Nephron (organoid): Measurements from ENCODE around the gene PPP2R2D.

Experiments used
- H3K27ac Mint-ChIP-seq, 3 experiments: 2 replicates each; pipeline ENCODE4 v1.8.0; 2020; ENCODE audit warnings: mixed read lengths in 3 of 3, mild to moderate bottlenecking in 2 of 3, moderate library complexity in 1 of 3
- H3K27me3 Mint-ChIP-seq: 2 replicates; pipeline ENCODE4 v1.8.0; 2021; ENCODE audit warnings: low read depth, mild to moderate bottlenecking, moderate library complexity, mixed read lengths
- H3K36me3 Mint-ChIP-seq: 2 replicates; pipeline ENCODE4 v1.8.0; 2020; ENCODE audit warnings: low read depth, mixed read lengths
- H3K4me1 Mint-ChIP-seq: 2 replicates; pipeline ENCODE4 v1.8.0; 2020; ENCODE audit warnings: mixed read lengths
- H3K4me3 Mint-ChIP-seq, 3 experiments: 2 replicates each; pipeline ENCODE4 v1.8.0; 2020; ENCODE audit warnings: mild to moderate bottlenecking in 3 of 3, mixed read lengths in 3 of 3, moderate library complexity in 2 of 3
- H3K9me3 Mint-ChIP-seq: 2 replicates; pipeline ENCODE4 v1.8.0; 2020; ENCODE audit warnings: mixed read lengths
- TF ChIP-seq, protein P1 (sequence below), 3 experiments: fragments of 200-600 bp; sonication (generic); IDR thresholded peaks; one replicate each; pipeline ENCODE4 v1.5.0; 2021; ENCODE audit warnings: antibody characterized with exemption in 3 of 3; ENCODE audit not compliant: unreplicated experiment in 3 of 3

PPP2R2D gene

DNA sequence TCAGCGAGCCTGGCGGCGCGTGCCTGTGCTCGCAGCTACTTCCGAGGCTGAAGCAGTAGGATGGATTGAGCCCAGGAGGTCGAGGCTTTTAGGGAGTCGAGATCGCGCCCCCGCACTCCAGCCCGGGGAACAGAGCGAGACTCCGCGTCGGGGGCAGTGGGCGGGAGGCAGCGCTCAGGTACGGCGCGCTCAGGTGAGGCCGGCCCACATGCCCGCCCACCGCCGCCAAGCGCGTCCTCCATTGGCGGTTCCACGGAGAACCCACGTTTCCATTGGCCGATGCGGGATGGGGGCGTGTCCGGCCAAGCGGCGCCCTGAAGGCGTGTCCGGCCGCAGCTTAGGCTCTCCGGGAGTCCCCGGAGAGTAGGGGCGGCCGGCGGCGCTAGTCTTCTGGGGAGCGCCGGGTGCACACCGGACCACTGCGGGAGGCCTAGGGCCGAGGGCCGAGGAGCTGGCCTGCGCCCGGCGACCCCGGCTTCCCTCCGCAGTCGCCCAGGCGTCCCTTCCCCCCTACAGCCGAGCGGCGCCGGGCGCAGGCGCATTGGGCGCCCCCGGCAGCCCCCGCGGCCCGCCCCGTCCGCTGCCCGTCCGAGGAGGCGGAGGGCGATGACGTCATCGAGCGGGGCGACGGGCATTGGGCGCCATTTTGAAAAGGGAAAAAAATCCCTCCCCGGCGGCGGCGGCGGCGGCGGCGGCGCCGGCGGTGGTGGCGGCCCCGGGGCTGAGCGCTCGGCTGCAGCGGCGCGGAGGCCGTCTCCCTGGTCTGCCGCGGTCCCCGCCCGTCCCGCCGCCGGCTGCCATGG, at the start of gene PPP2R2D:
Gene PPP2R2D (plus strand): TSS at position 659 of the 803 bp plus-strand sequence. CDS start 141 bp downstream, at position 800.
- peaks cover 21% of the 10 kb centered on the region for H3K4me1 Mint-ChIP-seq
- peaks cover 4% of the 10 kb centered on the region for H3K36me3 Mint-ChIP-seq
- H3K4me3 Mint-ChIP-seq: peak within 1 kb of the TSS; percentile 90 to 97 (median 93)
- no peaks in the 10 kb centered on the region for H3K9me3 Mint-ChIP-seq
- peaks cover 36% of the 10 kb centered on the region for H3K27me3 Mint-ChIP-seq
- H3K27ac Mint-ChIP-seq: peak within 1 kb of the TSS; percentile 80 to 94 (median 94)
- TF ChIP-seq, protein P1, sequence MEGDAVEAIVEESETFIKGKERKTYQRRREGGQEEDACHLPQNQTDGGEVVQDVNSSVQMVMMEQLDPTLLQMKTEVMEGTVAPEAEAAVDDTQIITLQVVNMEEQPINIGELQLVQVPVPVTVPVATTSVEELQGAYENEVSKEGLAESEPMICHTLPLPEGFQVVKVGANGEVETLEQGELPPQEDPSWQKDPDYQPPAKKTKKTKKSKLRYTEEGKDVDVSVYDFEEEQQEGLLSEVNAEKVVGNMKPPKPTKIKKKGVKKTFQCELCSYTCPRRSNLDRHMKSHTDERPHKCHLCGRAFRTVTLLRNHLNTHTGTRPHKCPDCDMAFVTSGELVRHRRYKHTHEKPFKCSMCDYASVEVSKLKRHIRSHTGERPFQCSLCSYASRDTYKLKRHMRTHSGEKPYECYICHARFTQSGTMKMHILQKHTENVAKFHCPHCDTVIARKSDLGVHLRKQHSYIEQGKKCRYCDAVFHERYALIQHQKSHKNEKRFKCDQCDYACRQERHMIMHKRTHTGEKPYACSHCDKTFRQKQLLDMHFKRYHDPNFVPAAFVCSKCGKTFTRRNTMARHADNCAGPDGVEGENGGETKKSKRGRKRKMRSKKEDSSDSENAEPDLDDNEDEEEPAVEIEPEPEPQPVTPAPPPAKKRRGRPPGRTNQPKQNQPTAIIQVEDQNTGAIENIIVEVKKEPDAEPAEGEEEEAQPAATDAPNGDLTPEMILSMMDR (IDR thresholded peaks at IDR 0.05; ENCODE audit: unreplicated experiment in 3 of 3): peak in 1 of 3 experiments; percentile 18

DNA sequence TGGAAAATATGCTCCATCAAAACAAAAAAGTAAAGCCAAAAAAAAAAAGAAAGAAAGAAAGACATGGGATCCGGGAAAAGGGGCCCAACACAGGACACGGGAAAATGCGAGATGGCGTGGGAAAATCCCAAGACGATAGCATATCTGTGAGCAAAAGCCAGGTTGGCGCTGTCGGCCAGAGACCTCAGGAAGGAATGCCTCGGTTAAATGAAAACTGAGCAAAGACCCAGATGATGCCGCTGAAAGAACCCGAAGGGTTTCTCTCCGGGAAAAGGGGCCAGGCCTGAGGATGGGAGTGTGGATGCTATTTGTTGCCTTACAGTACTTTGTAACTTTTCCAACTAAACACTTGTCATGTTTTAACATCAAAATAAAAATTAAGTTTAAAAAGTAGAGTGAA, 49.5 kb upstream of the PPP2R2D start:
- Mint-ChIP-seq H3K27me3 (peaks cover 23% of the 10 kb centered on the region), H3K4me3 (peak overlapping the region in 1 of 3 experiments; percentile 53), H3K27ac (no peak overlapping the region), H3K4me1 (no peaks in the 10 kb centered on the region), H3K36me3 (no peaks in the 10 kb centered on the region), H3K9me3 (no peaks in the 10 kb centered on the region)
- TF ChIP-seq, protein P1 (IDR thresholded peaks at IDR 0.05; ENCODE audit: unreplicated experiment in 3 of 3): no peak

DNA sequence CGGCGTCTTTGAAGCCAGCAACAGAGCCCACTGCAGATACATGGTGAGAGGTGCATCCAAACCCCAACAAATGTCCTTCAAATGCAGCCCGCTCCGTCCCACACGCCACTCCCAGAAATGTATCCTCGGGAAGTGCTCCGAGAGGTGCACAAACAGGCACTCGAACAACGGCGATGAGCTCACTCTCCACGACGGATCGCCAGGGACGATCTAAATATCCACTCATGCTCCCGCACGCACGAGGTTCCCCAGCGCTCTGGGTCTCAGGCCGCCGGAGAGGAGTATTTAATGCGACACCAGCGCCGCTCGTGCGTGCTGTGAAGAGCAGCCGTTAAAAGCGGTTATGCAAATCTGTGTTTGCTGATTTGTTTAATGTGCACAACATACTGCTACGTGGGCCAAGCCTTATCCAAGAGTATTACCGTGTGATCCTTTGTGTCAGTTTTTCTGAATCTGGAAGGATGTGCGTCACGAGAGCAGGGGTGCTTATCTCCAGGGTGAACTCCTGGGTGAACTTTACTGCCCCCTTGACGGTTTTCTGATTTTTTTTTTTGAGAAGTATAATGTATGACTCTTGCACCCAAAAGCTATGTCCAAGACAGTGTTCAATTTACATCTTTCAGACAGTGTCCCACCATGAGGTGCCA, 48.5 kb upstream of the PPP2R2D start:
- no peak overlapping the region for H3K4me3 Mint-ChIP-seq
- H3K36me3 Mint-ChIP-seq: no peaks in the 10 kb centered on the region
- TF ChIP-seq, protein P1 (IDR thresholded peaks at IDR 0.05; ENCODE audit: unreplicated experiment in 3 of 3): no peak
- peaks cover 23% of the 10 kb centered on the region for H3K27me3 Mint-ChIP-seq
- no peak overlapping the region for H3K27ac Mint-ChIP-seq
- no peaks in the 10 kb centered on the region for H3K9me3 Mint-ChIP-seq
- H3K4me1 Mint-ChIP-seq: no peaks in the 10 kb centered on the region

DNA sequence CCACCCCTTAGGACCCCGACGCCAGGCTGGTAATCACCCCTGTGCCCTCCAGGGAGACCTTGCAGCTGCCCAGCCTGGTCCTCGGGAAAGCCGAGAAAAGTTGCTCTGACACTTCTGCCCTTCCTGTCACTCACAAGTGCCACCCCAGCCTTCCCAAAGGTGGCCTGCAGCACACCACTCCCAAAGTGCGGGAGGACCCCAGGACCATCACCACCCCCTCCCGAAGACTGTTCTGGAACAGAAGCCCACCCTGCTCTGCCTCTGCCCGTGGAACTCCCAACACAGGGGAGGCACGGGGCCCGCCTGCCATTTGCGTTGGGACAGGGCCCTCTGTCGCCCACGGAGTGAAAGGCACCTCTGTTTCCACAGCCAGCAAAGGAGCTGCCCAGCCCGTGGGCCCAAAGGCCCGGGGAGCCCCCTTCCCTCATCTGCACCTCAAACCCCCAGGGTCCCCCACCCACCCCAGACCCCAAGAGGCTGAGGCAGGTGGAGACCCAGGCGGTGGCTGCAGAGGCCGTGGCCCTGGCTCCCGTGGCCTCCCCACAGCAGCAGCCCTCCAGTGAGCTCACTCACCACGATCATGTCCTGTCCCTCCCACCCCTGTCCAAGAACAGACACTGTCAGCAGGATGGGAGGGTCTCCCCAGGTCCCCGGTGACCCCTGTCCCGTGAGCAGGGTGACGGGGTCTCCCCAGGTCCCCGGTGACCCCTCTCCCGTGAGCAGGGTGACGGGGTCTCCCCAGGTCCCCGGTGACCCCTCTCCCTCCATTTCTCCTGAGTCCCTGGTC, 47.8 kb upstream of the PPP2R2D start:
- H3K27ac Mint-ChIP-seq: no peak overlapping the region
- no peak overlapping the region for H3K4me3 Mint-ChIP-seq
- TF ChIP-seq, protein P1 (IDR thresholded peaks at IDR 0.05; ENCODE audit: unreplicated experiment in 3 of 3): no peak
- H3K4me1 Mint-ChIP-seq: no peaks in the 10 kb centered on the region
- no peaks in the 10 kb centered on the region for H3K9me3 Mint-ChIP-seq
- peaks cover 23% of the 10 kb centered on the region for H3K27me3 Mint-ChIP-seq
- no peaks in the 10 kb centered on the region for H3K36me3 Mint-ChIP-seq

DNA sequence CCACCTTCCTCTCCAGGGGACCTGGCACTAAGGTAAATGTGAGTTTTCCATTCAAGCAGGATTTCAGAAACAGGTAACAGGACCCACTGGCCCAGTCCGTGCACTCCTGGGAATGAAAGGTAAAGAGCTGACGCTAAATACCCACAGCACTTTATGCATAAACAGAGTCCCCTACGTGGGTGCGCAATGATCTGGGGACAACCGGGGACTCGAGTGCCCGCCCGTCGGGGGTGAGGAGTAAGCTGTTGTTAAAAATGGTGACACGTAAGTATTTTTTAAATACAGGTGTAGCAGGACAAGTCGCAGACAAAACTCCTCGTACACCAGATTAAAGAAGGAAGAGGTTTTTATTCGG, 47.2 kb upstream of the PPP2R2D start:
- no peak overlapping the region for H3K4me3 Mint-ChIP-seq
- no peaks in the 10 kb centered on the region for H3K9me3 Mint-ChIP-seq
- TF ChIP-seq, protein P1 (IDR thresholded peaks at IDR 0.05; ENCODE audit: unreplicated experiment in 3 of 3): no peak
- H3K27ac Mint-ChIP-seq: no peak overlapping the region
- no peaks in the 10 kb centered on the region for H3K4me1 Mint-ChIP-seq
- H3K36me3 Mint-ChIP-seq: no peaks in the 10 kb centered on the region
- H3K27me3 Mint-ChIP-seq: peaks cover 26% of the 10 kb centered on the region
